Measurements from ENCODE around the gene NUP210L. TPM values are rescaled to one million over a fixed set of nuclear protein-coding genes. Genes with fewer than 3 reads are reported as not detected.

The NUP210L gene
- total RNA-seq, 1 experiment from 2014 or later = 0.12 TPM

DNA sequence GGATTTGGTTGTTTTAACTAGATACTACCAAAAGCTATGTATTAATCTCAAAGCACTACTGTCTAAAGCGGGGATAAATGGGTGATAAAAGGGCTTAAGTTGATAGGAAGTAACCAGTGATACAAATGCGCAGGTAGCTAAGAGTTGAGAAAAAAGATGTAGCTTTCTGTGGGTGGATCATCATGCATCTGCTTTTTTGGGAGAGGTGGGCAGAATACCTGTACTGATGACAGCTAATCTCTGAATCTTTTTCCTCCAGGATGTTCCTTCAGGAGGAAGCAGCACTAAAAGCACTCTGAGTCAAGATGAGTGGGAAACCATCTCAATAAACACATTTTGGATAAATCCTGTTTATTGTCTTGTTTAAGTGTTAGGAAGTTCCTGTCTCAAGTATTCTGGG is 163.1 kb downstream of the NUP210L start:
- no peaks in the 10 kb centered on the region for H3K9me3 Mint-ChIP-seq (ENCODE audit: low read depth, unreplicated experiment)
- H3K4me1 Mint-ChIP-seq (ENCODE audit: low read depth, unreplicated experiment) = peaks cover 42% of the 10 kb centered on the region
- H3K36me3 Mint-ChIP-seq (ENCODE audit: insufficient read depth, unreplicated experiment) = peaks cover 78% of the 10 kb centered on the region
- TF ChIP-seq, protein P1, sequence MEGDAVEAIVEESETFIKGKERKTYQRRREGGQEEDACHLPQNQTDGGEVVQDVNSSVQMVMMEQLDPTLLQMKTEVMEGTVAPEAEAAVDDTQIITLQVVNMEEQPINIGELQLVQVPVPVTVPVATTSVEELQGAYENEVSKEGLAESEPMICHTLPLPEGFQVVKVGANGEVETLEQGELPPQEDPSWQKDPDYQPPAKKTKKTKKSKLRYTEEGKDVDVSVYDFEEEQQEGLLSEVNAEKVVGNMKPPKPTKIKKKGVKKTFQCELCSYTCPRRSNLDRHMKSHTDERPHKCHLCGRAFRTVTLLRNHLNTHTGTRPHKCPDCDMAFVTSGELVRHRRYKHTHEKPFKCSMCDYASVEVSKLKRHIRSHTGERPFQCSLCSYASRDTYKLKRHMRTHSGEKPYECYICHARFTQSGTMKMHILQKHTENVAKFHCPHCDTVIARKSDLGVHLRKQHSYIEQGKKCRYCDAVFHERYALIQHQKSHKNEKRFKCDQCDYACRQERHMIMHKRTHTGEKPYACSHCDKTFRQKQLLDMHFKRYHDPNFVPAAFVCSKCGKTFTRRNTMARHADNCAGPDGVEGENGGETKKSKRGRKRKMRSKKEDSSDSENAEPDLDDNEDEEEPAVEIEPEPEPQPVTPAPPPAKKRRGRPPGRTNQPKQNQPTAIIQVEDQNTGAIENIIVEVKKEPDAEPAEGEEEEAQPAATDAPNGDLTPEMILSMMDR (IDR thresholded peaks at IDR 0.05; ENCODE audit: unreplicated experiment) = no peak
- peak overlapping the region; percentile 75 for H3K4me3 Mint-ChIP-seq (ENCODE audit: low read depth, unreplicated experiment)
- DNase-seq = no peak
- intact Hi-C loops (cut with micrococcal nuclease; ENCODE audit: unreplicated experiment) = no loop called here
- H3K27ac Mint-ChIP-seq (ENCODE audit: unreplicated experiment) = peak overlapping the region; percentile 99
- CTCF ChIA-PET = interaction anchor here (0.6 kb wide), 1 partner anchor 452 kb away, joined by 4 read pairs; no protein-coding TSS in a partner anchor
- no TSS peak for BruUV-seq (replicated peaks)
- peaks cover 14% of the 10 kb centered on the region for H3K27me3 Mint-ChIP-seq (ENCODE audit: unreplicated experiment)

DNA sequence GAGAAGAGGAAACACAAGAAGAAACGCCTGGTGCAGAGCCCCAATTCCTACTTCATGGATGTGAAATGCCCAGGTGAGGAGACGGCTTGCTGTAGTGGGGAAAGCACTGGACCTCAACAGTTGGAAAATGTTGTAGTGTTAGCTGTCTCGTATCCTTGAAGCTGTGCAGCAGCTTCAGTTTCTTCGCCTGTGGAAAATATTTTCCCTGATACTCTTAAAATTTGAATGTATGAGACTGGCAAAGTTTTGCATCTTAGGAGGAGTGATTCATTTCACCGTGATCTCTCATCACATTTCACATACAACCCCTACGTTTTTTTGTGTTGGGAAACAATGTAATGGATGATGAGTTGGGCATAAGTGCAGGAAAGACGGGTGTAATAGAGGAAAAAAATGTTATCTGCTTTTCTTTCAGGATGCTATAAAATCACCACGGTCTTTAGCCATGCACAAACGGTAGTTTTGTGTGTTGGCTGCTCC is 163.7 kb downstream of the NUP210L start:
- Mint-ChIP-seq H3K4me3 (ENCODE audit: low read depth, unreplicated experiment) (peak overlapping the region; percentile 75), H3K36me3 (ENCODE audit: insufficient read depth, unreplicated experiment) (peaks cover 78% of the 10 kb centered on the region), H3K4me1 (ENCODE audit: low read depth, unreplicated experiment) (peaks cover 48% of the 10 kb centered on the region), H3K27ac (ENCODE audit: unreplicated experiment) (peak overlapping the region; percentile 99), H3K27me3 (ENCODE audit: unreplicated experiment) (peaks cover 14% of the 10 kb centered on the region), H3K9me3 (ENCODE audit: low read depth, unreplicated experiment) (no peaks in the 10 kb centered on the region)
- CTCF ChIA-PET = interaction anchor here (1.4 to 1.5 kb wide), 3 partner anchors 9 to 320 kb away, joined by 3 to 7 read pairs (median 4); partner anchors contain the start of gene ILF2
- intact Hi-C loops (cut with micrococcal nuclease; ENCODE audit: unreplicated experiment) = no loop called here
- TF ChIP-seq, protein P1 (IDR thresholded peaks at IDR 0.05; ENCODE audit: unreplicated experiment) = no peak
- BruUV-seq (replicated peaks) = TSS peak; percentile 87
- DNase-seq = no peak

DNA sequence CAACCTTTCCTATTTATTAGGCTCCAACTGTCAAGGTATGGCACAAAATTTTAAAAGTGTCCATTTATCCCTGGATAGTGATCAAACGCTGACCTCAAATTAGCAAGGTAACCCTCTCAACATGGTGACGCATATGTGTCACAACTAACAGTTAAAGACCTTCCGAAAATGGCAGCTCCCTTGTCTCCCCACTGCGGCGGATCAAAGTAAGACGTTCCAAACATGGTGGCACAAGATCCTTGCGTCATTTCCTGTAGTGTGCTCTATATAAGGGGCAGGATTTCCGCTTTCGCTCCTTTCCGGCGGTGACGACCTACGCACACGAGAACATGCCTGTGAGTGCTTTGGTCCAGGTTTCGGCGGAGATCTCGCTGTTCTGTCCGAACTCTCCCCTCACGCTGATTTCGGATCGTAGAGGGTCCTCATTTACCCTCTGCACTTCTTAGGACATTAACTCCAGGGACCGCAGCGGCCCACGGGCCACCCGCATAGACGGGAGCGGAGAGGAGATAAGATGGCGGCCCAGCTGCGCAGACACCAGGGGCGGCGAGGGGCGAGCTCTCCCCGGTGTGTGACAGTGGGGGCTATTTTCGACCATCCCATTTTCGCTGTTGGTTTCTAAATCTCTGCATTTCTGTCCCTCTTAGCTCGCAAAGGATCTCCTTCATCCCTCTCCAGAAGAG is 164.3 kb downstream of the NUP210L start, which contains the start of gene RPS27:
Gene RPS27, plus strand, starts transcription at position 295 of the 683 bp plus-strand sequence. Its CDS starts 35 bp downstream, at position 330.
- TF ChIP-seq, protein P1 (IDR thresholded peaks at IDR 0.05; ENCODE audit: unreplicated experiment) = no peak
- H3K36me3 Mint-ChIP-seq (ENCODE audit: insufficient read depth, unreplicated experiment) = peaks cover 78% of the 10 kb centered on the region
- H3K27ac Mint-ChIP-seq (ENCODE audit: unreplicated experiment) = peak within 1 kb of the TSS; percentile 99
- H3K4me3 Mint-ChIP-seq (ENCODE audit: low read depth, unreplicated experiment) = peak within 1 kb of the TSS; percentile 75
- CTCF ChIA-PET = interaction anchor here (0.9 to 1.5 kb wide), 6 partner anchors 9 to 319 kb away, joined by 3 to 7 read pairs (median 4); partner anchors contain the start of genes GATAD2B, ILF2 and SLC39A1
- BruUV-seq (replicated peaks) = no TSS peak
- peak; percentile 92 for DNase-seq
- peaks cover 14% of the 10 kb centered on the region for H3K27me3 Mint-ChIP-seq (ENCODE audit: unreplicated experiment)
- intact Hi-C loops (cut with micrococcal nuclease; ENCODE audit: unreplicated experiment) = no loop called here
- peaks cover 54% of the 10 kb centered on the region for H3K4me1 Mint-ChIP-seq (ENCODE audit: low read depth, unreplicated experiment)
- H3K9me3 Mint-ChIP-seq (ENCODE audit: low read depth, unreplicated experiment) = no peaks in the 10 kb centered on the region

DNA sequence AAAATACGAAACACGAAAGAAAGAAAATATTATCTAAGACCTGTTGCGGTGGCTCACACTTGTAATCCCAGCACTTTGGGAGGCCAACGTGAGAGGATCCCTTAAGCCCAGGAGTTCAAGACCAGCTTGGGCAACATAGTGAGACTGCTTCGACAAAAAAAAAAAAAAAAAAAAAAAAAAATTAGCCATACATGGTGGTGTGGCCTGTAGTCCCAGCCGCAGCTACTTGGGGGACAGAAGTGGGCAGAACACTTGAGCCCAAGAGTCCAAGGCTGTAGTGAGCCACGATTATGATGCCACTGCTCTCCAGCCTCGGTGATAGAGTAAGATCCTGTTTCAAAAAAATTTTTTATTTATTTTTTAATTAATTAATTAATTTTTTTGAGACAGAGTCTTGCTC is 167.3 kb downstream of the NUP210L start:
- H3K4me3 Mint-ChIP-seq (ENCODE audit: low read depth, unreplicated experiment) = no peak overlapping the region
- peaks cover 63% of the 10 kb centered on the region for H3K4me1 Mint-ChIP-seq (ENCODE audit: low read depth, unreplicated experiment)
- DNase-seq = no peak
- intact Hi-C loops (cut with micrococcal nuclease; ENCODE audit: unreplicated experiment) = loop anchor here (2.0 to 10.0 kb wide), 4 partner anchors 67 to 633 kb away; partner anchors contain the start of genes NPR1 and S100A9
- H3K9me3 Mint-ChIP-seq (ENCODE audit: low read depth, unreplicated experiment) = no peaks in the 10 kb centered on the region
- CTCF ChIA-PET = interaction anchor here (0.9 to 2.3 kb wide), 4 partner anchors 10 to 186 kb away, joined by 4 to 18 read pairs (median 10); partner anchors contain the start of genes CREB3L4 and JTB
- H3K27ac Mint-ChIP-seq (ENCODE audit: unreplicated experiment) = no peak overlapping the region
- TF ChIP-seq, protein P1 (IDR thresholded peaks at IDR 0.05; ENCODE audit: unreplicated experiment) = no peak
- peaks cover 14% of the 10 kb centered on the region for H3K27me3 Mint-ChIP-seq (ENCODE audit: unreplicated experiment)
- no TSS peak for BruUV-seq (replicated peaks)
- H3K36me3 Mint-ChIP-seq (ENCODE audit: insufficient read depth, unreplicated experiment) = peaks cover 63% of the 10 kb centered on the region

Measured in Calu3 (cell line).